Lower leg skin (tissue), 3 donors: ENCODE measurements around the gene EFNA4.

Experiments used
- CTCF ChIP-seq, 3 donors: fragments of 450-650 bp; IDR thresholded peaks; one replicate each; pipeline ENCODE4 v1.5.1; 2016; ENCODE audit warnings: antibody characterized with exemption in 3 of 3, mild to moderate bottlenecking in 3 of 3, moderate library complexity in 2 of 3
- POLR2A ChIP-seq, 2 donors: fragments of 450-650 bp; IDR thresholded peaks; one replicate each; pipeline ENCODE4 v1.6.1; 2016 to 2017; ENCODE audit warnings: antibody characterized with exemption in 2 of 2, mild to moderate bottlenecking in 1 of 2, moderate library complexity in 1 of 2

- no peak for TF ChIP-seq POLR2A (IDR thresholded peaks at IDR 0.05)
- no peak for TF ChIP-seq CTCF (IDR thresholded peaks at IDR 0.05)
These were observed 13.6 kb upstream of the EFNA4 start for GRCh38 chr1:155049651-155050559.
